Suprapubic skin (tissue), 4 donors: Measurements from ENCODE around the gene CSTF3.

Experiments used
- EP300 ChIP-seq: sonication (generic); formaldehyde crosslinking; IDR thresholded peaks from one replicate; pipeline ENCODE4 v1.6.1; 2017; ENCODE audit warnings: antibody characterized with exemption
- POLR2AphosphoS5 ChIP-seq, 3 donors: sonication (generic); formaldehyde crosslinking; IDR thresholded peaks; one replicate each; pipeline ENCODE4 v1.6.1; 2017; ENCODE audit warnings: antibody characterized with exemption in 3 of 3
- TF ChIP-seq, protein P1 (sequence below), 2 donors: fragments of 200-600 bp in 1 of 2; fragments of 450-650 bp in 1 of 2; sonication (generic) in 1 of 2; IDR thresholded peaks; one replicate each; pipeline ENCODE4 v1.5.1; 2016 to 2019; ENCODE audit warnings: antibody characterized with exemption in 2 of 2, mild to moderate bottlenecking in 1 of 2, moderate library complexity in 1 of 2

DNA sequence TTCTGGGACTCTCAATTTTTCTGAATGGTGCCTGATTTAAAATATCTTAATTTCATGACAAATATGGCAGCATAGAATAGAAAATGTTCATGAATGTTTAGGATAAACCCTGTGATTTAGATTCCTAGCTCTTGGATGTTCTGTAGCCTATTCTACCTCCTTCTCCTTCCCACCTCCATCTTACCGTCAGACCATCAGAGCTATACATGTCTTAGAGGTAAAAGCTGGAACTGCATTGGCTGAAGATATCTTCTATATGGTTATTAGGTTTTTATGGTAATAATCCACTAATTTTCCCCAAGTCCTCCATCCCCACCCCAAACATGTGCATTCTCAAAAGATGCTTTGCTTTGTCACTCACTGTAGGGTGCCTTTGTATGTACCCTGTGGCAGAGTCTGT, 46.9 kb upstream of the CSTF3 start:
- TF ChIP-seq, protein P1, sequence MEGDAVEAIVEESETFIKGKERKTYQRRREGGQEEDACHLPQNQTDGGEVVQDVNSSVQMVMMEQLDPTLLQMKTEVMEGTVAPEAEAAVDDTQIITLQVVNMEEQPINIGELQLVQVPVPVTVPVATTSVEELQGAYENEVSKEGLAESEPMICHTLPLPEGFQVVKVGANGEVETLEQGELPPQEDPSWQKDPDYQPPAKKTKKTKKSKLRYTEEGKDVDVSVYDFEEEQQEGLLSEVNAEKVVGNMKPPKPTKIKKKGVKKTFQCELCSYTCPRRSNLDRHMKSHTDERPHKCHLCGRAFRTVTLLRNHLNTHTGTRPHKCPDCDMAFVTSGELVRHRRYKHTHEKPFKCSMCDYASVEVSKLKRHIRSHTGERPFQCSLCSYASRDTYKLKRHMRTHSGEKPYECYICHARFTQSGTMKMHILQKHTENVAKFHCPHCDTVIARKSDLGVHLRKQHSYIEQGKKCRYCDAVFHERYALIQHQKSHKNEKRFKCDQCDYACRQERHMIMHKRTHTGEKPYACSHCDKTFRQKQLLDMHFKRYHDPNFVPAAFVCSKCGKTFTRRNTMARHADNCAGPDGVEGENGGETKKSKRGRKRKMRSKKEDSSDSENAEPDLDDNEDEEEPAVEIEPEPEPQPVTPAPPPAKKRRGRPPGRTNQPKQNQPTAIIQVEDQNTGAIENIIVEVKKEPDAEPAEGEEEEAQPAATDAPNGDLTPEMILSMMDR (IDR thresholded peaks at IDR 0.05): no peak
- TF ChIP-seq EP300 (no peak), POLR2AphosphoS5 (IDR thresholded peaks at IDR 0.05) (no peak)
